Mesendoderm (in vitro differentiated cells): ENCODE data around the gene CCDC9B.
A peak's percentile ranks its signal among the peaks of the same experiment; 100 is the strongest.

Experiments
- DNase-seq: peaks from one replicate; pipeline ENCODE4 v3.0.0; 2013
- H2AK5ac ChIP-seq: 2 replicates; pipeline ENCODE4 v1.6.1; 2013; ENCODE audit warnings: low read length, inconsistent platforms
- H2BK120ac ChIP-seq: 2 replicates; pipeline ENCODE4 v1.6.1; 2013; ENCODE audit warnings: low read depth, mild to moderate bottlenecking, low read length, moderate library complexity, mixed read lengths
- H2BK15ac ChIP-seq: replicated peaks from 2 replicates; pipeline ENCODE4 v1.6.1; 2013; ENCODE audit warnings: low read depth, mild to moderate bottlenecking, moderate library complexity
- H2BK5ac ChIP-seq: 2 replicates; pipeline ENCODE4 v1.6.1; 2013; ENCODE audit warnings: low read length, inconsistent platforms
- H3K18ac ChIP-seq: 2 replicates; pipeline ENCODE4 v1.6.1; 2013; ENCODE audit warnings: mild to moderate bottlenecking, low read length, mixed read lengths
- H3K23ac ChIP-seq: one replicate; pipeline ENCODE4 v1.6.1; 2013; ENCODE audit warnings: low read length
- H3K27ac ChIP-seq: 2 replicates; pipeline ENCODE4 v1.5.1; 2013; ENCODE audit warnings: low read depth, mild to moderate bottlenecking, inconsistent platforms, low read length, moderate library complexity
- H3K27me3 ChIP-seq: 2 replicates; pipeline ENCODE4 v1.6.1; 2013; ENCODE audit warnings: low read length, control low read depth, mild to moderate bottlenecking, inconsistent platforms; ENCODE audit not compliant: insufficient read depth, poor library complexity
- H3K36me3 ChIP-seq: 2 replicates; pipeline ENCODE4 v1.6.1; 2013; ENCODE audit warnings: low read length, inconsistent platforms; ENCODE audit not compliant: control insufficient read depth, insufficient read depth
- H3K4ac ChIP-seq: one replicate; pipeline ENCODE4 v1.6.1; 2013; ENCODE audit warnings: low read depth, mild to moderate bottlenecking, low read length, moderate library complexity
- H3K4me1 ChIP-seq: 2 replicates; pipeline ENCODE4 v1.6.1; 2013; ENCODE audit warnings: low read depth, low read length, inconsistent platforms; ENCODE audit not compliant: control insufficient read depth
- H3K4me2 ChIP-seq: 2 replicates; pipeline ENCODE4 v1.6.1; 2013; ENCODE audit warnings: low read length
- H3K4me3 ChIP-seq: 2 replicates; pipeline ENCODE4 v1.5.1; 2013; ENCODE audit warnings: mild to moderate bottlenecking, low read length
- H3K56ac ChIP-seq: one replicate; pipeline ENCODE4 v1.6.1; 2013; ENCODE audit warnings: low read length
- H3K79me1 ChIP-seq: 2 replicates; pipeline ENCODE4 v1.6.1; 2013; ENCODE audit warnings: low read length, inconsistent platforms
- H3K79me2 ChIP-seq: 2 replicates; pipeline ENCODE4 v1.6.1; 2013; ENCODE audit warnings: mild to moderate bottlenecking, low read length; ENCODE audit not compliant: control insufficient read depth, insufficient read depth
- H3K9ac ChIP-seq: 2 replicates; pipeline ENCODE4 v1.6.1; 2013; ENCODE audit warnings: low read length, inconsistent platforms
- H4K5ac ChIP-seq: one replicate; pipeline ENCODE4 v1.6.1; 2013; ENCODE audit warnings: low read length
- H4K8ac ChIP-seq: one replicate; pipeline ENCODE4 v1.6.1; 2013; ENCODE audit warnings: low read depth, mild to moderate bottlenecking, control low read depth, low read length, moderate library complexity
- WGBS: extraction: QIAGEN DNeasy Blood & Tissue Kit; methylation state at CpG from one replicate; pipeline ENCODE4 v1.1.7; 2013; ENCODE audit warnings: low lambda C conversion rate, missing lambda C conversion rate; ENCODE audit not compliant: insufficient coverage; ENCODE audit errors: extremely low coverage; 5-methylcytosine and 5-hydroxymethylcytosine counted together

CCDC9B gene

GRCh38 chr15:40339621-40339945, 1.2 kb downstream of the CCDC9B start:
- DNase-seq, result no peak
- H3K4me3 ChIP-seq, result no peak overlapping the region
- WGBS, result no CpG with 5 or more reads among the region's 7 CpGs
- no peaks in the 10 kb centered on the region for H3K79me1 ChIP-seq
- no peak overlapping the region for H2BK5ac ChIP-seq
- H3K27ac ChIP-seq, result no peak overlapping the region
- H3K9ac ChIP-seq, result no peak overlapping the region
- no peak overlapping the region for H2BK120ac ChIP-seq
- no peaks in the 10 kb centered on the region for H3K79me2 ChIP-seq
- H3K23ac ChIP-seq, result no peak overlapping the region
- peak overlapping the region; percentile 45 for H3K56ac ChIP-seq
- no peaks in the 10 kb centered on the region for H3K36me3 ChIP-seq
- H2AK5ac ChIP-seq, result no peak overlapping the region
- no peak overlapping the region for H2BK15ac ChIP-seq
- H4K5ac ChIP-seq, result no peak overlapping the region
- no peak overlapping the region for H3K4me2 ChIP-seq
- no peak overlapping the region for H3K4ac ChIP-seq
- H3K18ac ChIP-seq, result no peak overlapping the region
- H3K4me1 ChIP-seq, result no peaks in the 10 kb centered on the region
- no peak overlapping the region for H4K8ac ChIP-seq
- no peaks in the 10 kb centered on the region for H3K27me3 ChIP-seq

GRCh38 chr15:40338921-40339620, 1.7 kb downstream of the CCDC9B start:
- H2BK15ac ChIP-seq, result no peak overlapping the region
- no peak overlapping the region for H4K8ac ChIP-seq
- no peak overlapping the region for H2BK120ac ChIP-seq
- H3K27me3 ChIP-seq, result no peaks in the 10 kb centered on the region
- no peak overlapping the region for H2BK5ac ChIP-seq
- H3K27ac ChIP-seq, result no peak overlapping the region
- no peak overlapping the region for H3K18ac ChIP-seq
- H3K36me3 ChIP-seq, result no peaks in the 10 kb centered on the region
- H3K4me1 ChIP-seq, result no peaks in the 10 kb centered on the region
- DNase-seq, result peak; percentile 73
- no peaks in the 10 kb centered on the region for H3K79me2 ChIP-seq
- no peaks in the 10 kb centered on the region for H3K79me1 ChIP-seq
- H3K9ac ChIP-seq, result no peak overlapping the region
- no peak overlapping the region for H4K5ac ChIP-seq
- peak overlapping the region; percentile 43 for H3K56ac ChIP-seq
- no peak overlapping the region for H3K4ac ChIP-seq
- no CpG with 5 or more reads among the region's 11 CpGs for WGBS
- H3K4me3 ChIP-seq, result no peak overlapping the region
- no peak overlapping the region for H3K23ac ChIP-seq
- no peak overlapping the region for H3K4me2 ChIP-seq
- H2AK5ac ChIP-seq, result no peak overlapping the region

GRCh38 chr15:40338041-40338657, 2.6 kb downstream of the CCDC9B start:
- Histone ChIP-seq H3K4me2 (no peak overlapping the region), H3K4me1 (no peaks in the 10 kb centered on the region)

GRCh38 chr15:40337597-40337996, 3.1 kb downstream of the CCDC9B start:
- WGBS, result no CpG with 5 or more reads among the region's 19 CpGs
- H3K4me3 ChIP-seq, result no peak overlapping the region

More at GRCh38 chr15:40338041-40338657, 2.6 kb downstream of the CCDC9B start:
- H3K23ac ChIP-seq, result no peak overlapping the region
- H2BK120ac ChIP-seq, result no peak overlapping the region
- no peaks in the 10 kb centered on the region for H3K79me1 ChIP-seq
- H2BK5ac ChIP-seq, result no peak overlapping the region
- DNase-seq, result peak; percentile 91
- no peak overlapping the region for H3K18ac ChIP-seq
- H2BK15ac ChIP-seq, result no peak overlapping the region
- no peak overlapping the region for H2AK5ac ChIP-seq
- no peak overlapping the region for H4K5ac ChIP-seq
- H3K79me2 ChIP-seq, result no peaks in the 10 kb centered on the region
- no peak overlapping the region for H3K27ac ChIP-seq
- no peak overlapping the region for H3K4ac ChIP-seq
- no peak overlapping the region for H4K8ac ChIP-seq
- H3K27me3 ChIP-seq, result no peaks in the 10 kb centered on the region
- peak overlapping the region; percentile 75 for H3K56ac ChIP-seq
- WGBS, result no CpG with 5 or more reads among the region's 11 CpGs
- H3K36me3 ChIP-seq, result no peaks in the 10 kb centered on the region
- H3K9ac ChIP-seq, result no peak overlapping the region
- H3K4me3 ChIP-seq, result no peak overlapping the region

GRCh38 chr15:40336744-40337122, 4.0 kb downstream of the CCDC9B start:
- no peak for DNase-seq
- H3K4me1 ChIP-seq, result no peaks in the 10 kb centered on the region
- no peak overlapping the region for H2BK15ac ChIP-seq

More at GRCh38 chr15:40337597-40337996, 3.1 kb downstream of the CCDC9B start:
- H4K5ac ChIP-seq, result no peak overlapping the region
- H3K36me3 ChIP-seq, result no peaks in the 10 kb centered on the region
- no peak overlapping the region for H2BK5ac ChIP-seq
- no peaks in the 10 kb centered on the region for H3K4me1 ChIP-seq
- no peak overlapping the region for H3K4ac ChIP-seq
- H2BK15ac ChIP-seq, result no peak overlapping the region
- H3K79me2 ChIP-seq, result no peaks in the 10 kb centered on the region
- H3K56ac ChIP-seq, result peak overlapping the region; percentile 75
- H4K8ac ChIP-seq, result no peak overlapping the region
- no peaks in the 10 kb centered on the region for H3K79me1 ChIP-seq
- H3K9ac ChIP-seq, result no peak overlapping the region
- no peak overlapping the region for H2AK5ac ChIP-seq
- no peak overlapping the region for H3K23ac ChIP-seq
- H3K18ac ChIP-seq, result peak overlapping the region; percentile 10
- H2BK120ac ChIP-seq, result no peak overlapping the region
- DNase-seq, result no peak
- H3K27me3 ChIP-seq, result no peaks in the 10 kb centered on the region
- no peak overlapping the region for H3K4me2 ChIP-seq
- no peak overlapping the region for H3K27ac ChIP-seq

More at GRCh38 chr15:40336744-40337122, 4.0 kb downstream of the CCDC9B start:
- Histone ChIP-seq H3K36me3 (no peaks in the 10 kb centered on the region), H3K56ac (no peak overlapping the region), H2BK5ac (no peak overlapping the region), H3K27ac (no peak overlapping the region), H3K4ac (no peak overlapping the region), H3K79me1 (no peaks in the 10 kb centered on the region), H3K27me3 (no peaks in the 10 kb centered on the region), H3K18ac (no peak overlapping the region), H3K23ac (no peak overlapping the region), H3K4me3 (no peak overlapping the region), H4K8ac (no peak overlapping the region), H3K79me2 (no peaks in the 10 kb centered on the region), H4K5ac (no peak overlapping the region), H3K9ac (no peak overlapping the region), H3K4me2 (no peak overlapping the region), H2BK120ac (no peak overlapping the region), H2AK5ac (no peak overlapping the region)
- no CpG with 5 or more reads among the region's 5 CpGs for WGBS
